KMS-11 (cell line): ENCODE results near the gene CELF4.

Source experiments
- H2AFZ ChIP-seq: fragments of 200-600 bp; sonication (generic); 2 replicates; pipeline ENCODE4 v1.6.1; 2016; ENCODE audit warnings: antibody characterized with exemption, mixed run types, low read depth
- H3K27ac ChIP-seq: fragments of 200-600 bp; sonication (generic); 2 replicates; pipeline ENCODE4 v1.6.1; 2016; ENCODE audit warnings: mild to moderate bottlenecking, mixed run types
- H3K27me3 ChIP-seq: fragments of 200-600 bp; sonication (generic); 2 replicates; pipeline ENCODE4 v1.6.1; 2017; ENCODE audit warnings: mild to moderate bottlenecking, low read depth, mixed run types, moderate library complexity; ENCODE audit not compliant: insufficient read depth
- H3K36me3 ChIP-seq: fragments of 200-600 bp; sonication (generic); 2 replicates; pipeline ENCODE4 v1.6.1; 2017; ENCODE audit warnings: mild to moderate bottlenecking, mixed run types; ENCODE audit not compliant: insufficient read depth
- H3K4me1 ChIP-seq: fragments of 200-600 bp; sonication (generic); 2 replicates; pipeline ENCODE4 v1.6.1; 2016; ENCODE audit warnings: mild to moderate bottlenecking, low read depth, mixed run types; ENCODE audit not compliant: poor library complexity, severe bottlenecking
- H3K4me2 ChIP-seq: fragments of 200-600 bp; sonication (generic); 2 replicates; pipeline ENCODE4 v1.7.0; 2016; ENCODE audit warnings: mild to moderate bottlenecking, mixed run types
- H3K4me3 ChIP-seq: fragments of 200-600 bp; sonication (generic); IDR thresholded peaks from 2 replicates; pipeline ENCODE4 v1.6.1; 2017; ENCODE audit warnings: low read depth, low read length, mixed read lengths; ENCODE audit not compliant: insufficient read depth
- H3K79me2 ChIP-seq: fragments of 200-600 bp; sonication (generic); 2 replicates; pipeline ENCODE4 v1.6.1; 2016; ENCODE audit warnings: low read depth, mixed run types; ENCODE audit not compliant: insufficient read depth
- H3K9ac ChIP-seq: fragments of 200-600 bp; sonication (generic); 2 replicates; pipeline ENCODE4 v1.6.1; 2016; ENCODE audit warnings: mild to moderate bottlenecking, mixed run types
- H4K20me1 ChIP-seq: fragments of 200-600 bp; sonication (generic); 2 replicates; pipeline ENCODE4 v1.6.1; 2016; ENCODE audit warnings: mild to moderate bottlenecking, mixed run types; ENCODE audit not compliant: insufficient read depth
- TF ChIP-seq, protein P1 (sequence below): fragments of 200-600 bp; sonication (generic); conservative IDR thresholded peaks from 2 replicates; pipeline ENCODE4 v1.6.1; 2017; ENCODE audit warnings: low read depth, mild to moderate bottlenecking, antibody characterized with exemption, low read length, moderate library complexity, mixed read lengths

Gene CELF4

DNA sequence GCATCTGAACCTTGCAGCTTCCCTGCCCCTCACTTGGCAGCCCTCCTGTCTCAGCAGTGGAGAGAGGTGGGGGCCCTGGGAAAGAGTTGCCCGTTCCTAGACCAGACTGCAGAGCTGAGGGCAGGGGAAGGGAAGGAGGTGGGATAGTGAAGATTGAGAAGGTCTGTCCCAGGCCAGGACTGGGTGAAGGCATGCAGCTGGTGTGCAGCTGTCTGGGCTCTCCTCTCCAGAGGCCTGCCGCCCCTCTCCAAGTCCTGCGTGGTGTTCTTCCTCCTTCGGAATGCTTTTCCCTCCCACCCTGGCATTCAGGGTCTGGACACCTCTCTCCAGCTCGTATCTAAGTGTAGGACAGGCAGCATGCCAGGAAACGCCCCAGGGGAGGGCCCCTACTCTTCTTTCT lies 323.5 kb downstream of the CELF4 start:
- no peak overlapping the region for H3K4me3 ChIP-seq
- no peak overlapping the region for H3K27ac ChIP-seq
- no peaks in the 10 kb centered on the region for H3K36me3 ChIP-seq
- H3K27me3 ChIP-seq: no peaks in the 10 kb centered on the region
- no peak overlapping the region for H2AFZ ChIP-seq
- no peaks in the 10 kb centered on the region for H3K79me2 ChIP-seq
- no peak overlapping the region for H3K4me2 ChIP-seq
- H3K9ac ChIP-seq: no peak overlapping the region
- H3K4me1 ChIP-seq: no peaks in the 10 kb centered on the region
- TF ChIP-seq, protein P1, sequence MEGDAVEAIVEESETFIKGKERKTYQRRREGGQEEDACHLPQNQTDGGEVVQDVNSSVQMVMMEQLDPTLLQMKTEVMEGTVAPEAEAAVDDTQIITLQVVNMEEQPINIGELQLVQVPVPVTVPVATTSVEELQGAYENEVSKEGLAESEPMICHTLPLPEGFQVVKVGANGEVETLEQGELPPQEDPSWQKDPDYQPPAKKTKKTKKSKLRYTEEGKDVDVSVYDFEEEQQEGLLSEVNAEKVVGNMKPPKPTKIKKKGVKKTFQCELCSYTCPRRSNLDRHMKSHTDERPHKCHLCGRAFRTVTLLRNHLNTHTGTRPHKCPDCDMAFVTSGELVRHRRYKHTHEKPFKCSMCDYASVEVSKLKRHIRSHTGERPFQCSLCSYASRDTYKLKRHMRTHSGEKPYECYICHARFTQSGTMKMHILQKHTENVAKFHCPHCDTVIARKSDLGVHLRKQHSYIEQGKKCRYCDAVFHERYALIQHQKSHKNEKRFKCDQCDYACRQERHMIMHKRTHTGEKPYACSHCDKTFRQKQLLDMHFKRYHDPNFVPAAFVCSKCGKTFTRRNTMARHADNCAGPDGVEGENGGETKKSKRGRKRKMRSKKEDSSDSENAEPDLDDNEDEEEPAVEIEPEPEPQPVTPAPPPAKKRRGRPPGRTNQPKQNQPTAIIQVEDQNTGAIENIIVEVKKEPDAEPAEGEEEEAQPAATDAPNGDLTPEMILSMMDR: no peak
- no peaks in the 10 kb centered on the region for H4K20me1 ChIP-seq

DNA sequence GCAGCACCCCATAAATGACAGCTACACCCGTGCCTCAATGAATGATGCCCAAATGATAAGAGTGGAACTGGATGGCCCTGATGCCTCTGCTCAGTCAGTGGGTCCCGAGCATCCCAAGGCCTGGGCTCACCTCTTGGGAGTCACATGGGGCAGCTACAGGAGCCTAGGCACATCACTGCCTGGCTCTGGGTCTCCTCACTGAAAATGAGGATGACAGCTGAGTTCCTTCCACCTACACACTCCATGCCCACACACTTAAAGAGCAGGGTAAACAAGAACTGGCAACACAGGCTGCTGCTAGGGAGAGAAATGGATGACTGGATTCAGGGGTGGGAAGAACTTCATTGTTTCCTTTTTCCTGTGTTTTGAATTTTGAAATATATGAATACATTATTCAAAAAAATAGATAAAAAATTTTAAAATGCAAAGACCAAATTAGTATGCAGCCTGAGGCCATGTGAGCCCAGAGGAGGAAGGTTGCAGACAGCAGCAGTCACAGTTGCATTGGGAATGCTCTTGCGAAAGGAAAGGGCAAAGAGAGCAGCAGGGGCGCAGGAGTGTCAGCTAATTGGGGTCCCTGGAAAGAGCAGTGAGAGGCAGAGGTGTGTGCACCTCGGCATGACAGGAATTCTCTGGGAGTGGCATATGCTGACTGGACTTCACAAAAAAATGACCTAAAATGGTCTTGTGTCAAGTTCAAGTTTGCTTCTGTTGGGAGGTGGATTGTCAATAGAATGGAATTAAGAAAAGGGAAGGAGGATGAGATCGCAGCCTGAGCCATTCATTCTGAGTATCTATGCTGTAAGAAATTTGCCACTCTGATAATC lies 327.1 kb downstream of the CELF4 start:
- TF ChIP-seq, protein P1: no peak

DNA sequence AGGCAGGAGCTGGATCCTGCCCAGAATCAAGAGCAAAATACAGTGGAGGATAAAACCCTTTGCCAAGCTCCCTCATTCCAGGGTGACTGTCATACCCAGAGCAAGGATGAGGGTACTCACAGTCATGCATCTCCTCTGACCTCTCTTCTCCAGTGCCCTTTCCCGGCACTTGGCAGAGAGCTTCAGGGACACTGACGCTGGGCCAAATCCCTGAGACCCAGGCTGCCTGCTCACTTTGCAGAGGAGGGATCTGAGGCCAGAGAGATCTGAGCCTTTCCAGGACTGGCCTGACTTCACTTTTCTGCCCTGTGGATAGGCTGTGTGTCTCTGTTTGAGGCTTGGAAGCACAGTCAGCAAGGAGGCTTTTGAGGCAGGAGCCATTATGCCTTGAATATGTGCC lies 330.0 kb downstream of the CELF4 start:
- TF ChIP-seq, protein P1: no peak
- H3K4me3 ChIP-seq: no peak overlapping the region
- no peaks in the 10 kb centered on the region for H3K4me1 ChIP-seq

More for the DNA sequence above, 327.1 kb downstream of the CELF4 start:
- Histone ChIP-seq H3K4me1 (no peaks in the 10 kb centered on the region), H2AFZ (no peak overlapping the region), H3K4me2 (no peak overlapping the region), H3K27ac (no peak overlapping the region), H4K20me1 (no peaks in the 10 kb centered on the region), H3K27me3 (no peaks in the 10 kb centered on the region), H3K79me2 (no peaks in the 10 kb centered on the region), H3K4me3 (no peak overlapping the region), H3K36me3 (no peaks in the 10 kb centered on the region), H3K9ac (no peak overlapping the region)

DNA sequence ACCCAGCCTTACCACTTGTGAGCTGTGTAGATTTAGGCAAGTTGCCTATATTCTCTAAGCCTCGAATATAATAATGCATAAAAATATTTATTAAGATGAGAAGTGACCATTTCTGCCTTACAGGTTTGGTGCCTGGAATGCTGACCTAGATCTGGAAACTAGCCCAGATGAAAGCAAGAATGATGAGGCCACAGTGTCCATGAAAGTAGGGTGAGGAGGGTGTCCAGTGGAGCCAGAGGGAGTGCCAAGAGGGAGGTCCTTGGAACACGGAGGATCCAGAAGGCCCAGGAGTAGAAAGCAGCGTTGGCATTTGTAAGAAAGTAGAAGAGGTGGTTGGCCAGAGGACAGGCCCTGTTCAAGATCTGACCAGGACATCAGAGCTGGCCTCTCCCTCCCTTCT lies 334.3 kb downstream of the CELF4 start:
- Histone ChIP-seq H3K27me3 (no peaks in the 10 kb centered on the region), H3K4me1 (no peaks in the 10 kb centered on the region), H3K4me2 (no peak overlapping the region), H4K20me1 (no peaks in the 10 kb centered on the region), H3K4me3 (no peak overlapping the region), H3K79me2 (no peaks in the 10 kb centered on the region), H3K36me3 (no peaks in the 10 kb centered on the region), H2AFZ (no peak overlapping the region), H3K9ac (no peak overlapping the region), H3K27ac (no peak overlapping the region)
- TF ChIP-seq, protein P1: no peak

More for the DNA sequence above, 330.0 kb downstream of the CELF4 start:
- no peaks in the 10 kb centered on the region for H3K27me3 ChIP-seq
- no peak overlapping the region for H2AFZ ChIP-seq
- no peak overlapping the region for H3K9ac ChIP-seq
- no peak overlapping the region for H3K27ac ChIP-seq
- H3K79me2 ChIP-seq: no peaks in the 10 kb centered on the region
- no peak overlapping the region for H3K4me2 ChIP-seq
- H4K20me1 ChIP-seq: no peaks in the 10 kb centered on the region
- H3K36me3 ChIP-seq: no peaks in the 10 kb centered on the region
